Measurements from ENCODE around the gene TXNL4A. TPM values are rescaled to one million over a fixed set of nuclear protein-coding genes. Genes with fewer than 3 reads are reported as not detected.
A peak's percentile ranks its signal among the peaks of the same experiment; 100 is the strongest.

Gene TXNL4A
- total RNA-seq, 2 experiments from 2014 or later, result 120 TPM

- H3K9me3 Mint-ChIP-seq, result no peaks in the 10 kb centered on the region
- DNase-seq, result no peak
- ChIA-PET POLR2A (interaction anchor here (1.2 to 2.1 kb wide), 2 partner anchors 11 to 160 kb away, joined by 4 to 6 read pairs; no protein-coding TSS in a partner anchor), CTCF (no interaction called here)
- peak overlapping the region; percentile 10 for H3K4me3 Mint-ChIP-seq
- H3K4me1 Mint-ChIP-seq, result peaks cover 28% of the 10 kb centered on the region
- no peak overlapping the region for H3K27ac Mint-ChIP-seq
- H3K36me3 Mint-ChIP-seq (ENCODE audit: low read depth), result peaks cover 12% of the 10 kb centered on the region
- H3K27me3 Mint-ChIP-seq, result peaks cover under 1% of the 10 kb centered on the region
Measured at GRCh38 chr18:79948719-79949411, 39.5 kb downstream of the TXNL4A start.

- H3K9me3 Mint-ChIP-seq, result no peaks in the 10 kb centered on the region
- peaks cover 12% of the 10 kb centered on the region for H3K36me3 Mint-ChIP-seq (ENCODE audit: low read depth)
- POLR2A ChIA-PET, result no interaction called here
- peaks cover 28% of the 10 kb centered on the region for H3K4me1 Mint-ChIP-seq
- DNase-seq, result no peak
- no peak overlapping the region for H3K27ac Mint-ChIP-seq
- no peaks in the 10 kb centered on the region for H3K27me3 Mint-ChIP-seq
- no peak overlapping the region for H3K4me3 Mint-ChIP-seq
- CTCF ChIA-PET, result no interaction called here
Measured at GRCh38 chr18:79947881-79948610, 40.3 kb downstream of the TXNL4A start.

- DNase-seq, result no peak
- Mint-ChIP-seq H3K27ac (no peak overlapping the region), H3K4me1 (peaks cover 28% of the 10 kb centered on the region), H3K36me3 (ENCODE audit: low read depth) (peaks cover 15% of the 10 kb centered on the region), H3K4me3 (no peak overlapping the region), H3K9me3 (no peaks in the 10 kb centered on the region), H3K27me3 (no peaks in the 10 kb centered on the region)
- ChIA-PET POLR2A (interaction anchor here (0.7 kb wide), 1 partner anchor 12 kb away, joined by 4 read pairs; no protein-coding TSS in a partner anchor), CTCF (no interaction called here)
Measured at GRCh38 chr18:79947054-79947755, 41.2 kb downstream of the TXNL4A start.

GRCh38 chr18:79945118-79946042, 43.0 kb downstream of the TXNL4A start:
- Mint-ChIP-seq H3K27ac (no peak overlapping the region), H3K9me3 (no peaks in the 10 kb centered on the region), H3K4me1 (peaks cover 25% of the 10 kb centered on the region), H3K27me3 (no peaks in the 10 kb centered on the region), H3K4me3 (no peak overlapping the region), H3K36me3 (ENCODE audit: low read depth) (peaks cover 21% of the 10 kb centered on the region)
- no peak for DNase-seq
- ChIA-PET CTCF (no interaction called here), POLR2A (no interaction called here)

- peak overlapping the region; percentile 26 for H3K27ac Mint-ChIP-seq
- peaks cover 19% of the 10 kb centered on the region for H3K4me1 Mint-ChIP-seq
- DNase-seq, result no peak
- POLR2A ChIA-PET, result no interaction called here
- no peaks in the 10 kb centered on the region for H3K9me3 Mint-ChIP-seq
- no peaks in the 10 kb centered on the region for H3K27me3 Mint-ChIP-seq
- CTCF ChIA-PET, result interaction anchor here (1.1 kb wide), 1 partner anchor 23 kb away, joined by 3 read pairs; no protein-coding TSS in a partner anchor
- H3K36me3 Mint-ChIP-seq (ENCODE audit: low read depth), result peaks cover 27% of the 10 kb centered on the region
- no peak overlapping the region for H3K4me3 Mint-ChIP-seq
Measured at GRCh38 chr18:79944746-79945117, 43.6 kb downstream of the TXNL4A start.

- ChIA-PET CTCF (interaction anchor here (1.1 kb wide), 1 partner anchor 23 kb away, joined by 3 read pairs; no protein-coding TSS in a partner anchor), POLR2A (no interaction called here)
- Mint-ChIP-seq H3K36me3 (ENCODE audit: low read depth) (peaks cover 28% of the 10 kb centered on the region), H3K9me3 (no peaks in the 10 kb centered on the region), H3K4me3 (no peak overlapping the region), H3K27me3 (no peaks in the 10 kb centered on the region), H3K4me1 (peaks cover 15% of the 10 kb centered on the region), H3K27ac (peak overlapping the region; percentile 26)
- peak; percentile 42 for DNase-seq
Measured at GRCh38 chr18:79944126-79944731, 44.1 kb downstream of the TXNL4A start.

- peaks cover 10% of the 10 kb centered on the region for H3K4me1 Mint-ChIP-seq
Measured at GRCh38 chr18:79943608-79944125, 44.7 kb downstream of the TXNL4A start.

GRCh38 chr18:79942786-79943607, 45.4 kb downstream of the TXNL4A start:
- CTCF ChIA-PET, result no interaction called here

More at GRCh38 chr18:79943608-79944125, 44.7 kb downstream of the TXNL4A start:
- Mint-ChIP-seq H3K4me3 (no peak overlapping the region), H3K36me3 (ENCODE audit: low read depth) (peaks cover 30% of the 10 kb centered on the region), H3K27me3 (no peaks in the 10 kb centered on the region), H3K27ac (no peak overlapping the region), H3K9me3 (no peaks in the 10 kb centered on the region)
- CTCF ChIA-PET, result interaction anchor here (1.1 kb wide), 1 partner anchor 24 kb away, joined by 3 read pairs; no protein-coding TSS in a partner anchor
- POLR2A ChIA-PET, result no interaction called here
- no peak for DNase-seq

GRCh38 chr18:79942211-79942610, 46.2 kb downstream of the TXNL4A start:
- no peak overlapping the region for H3K27ac Mint-ChIP-seq
- peaks cover 9% of the 10 kb centered on the region for H3K4me1 Mint-ChIP-seq
- H3K4me3 Mint-ChIP-seq, result no peak overlapping the region
- no peaks in the 10 kb centered on the region for H3K27me3 Mint-ChIP-seq
- peaks cover 39% of the 10 kb centered on the region for H3K36me3 Mint-ChIP-seq (ENCODE audit: low read depth)
- ChIA-PET CTCF (no interaction called here), POLR2A (no interaction called here)
- H3K9me3 Mint-ChIP-seq, result no peaks in the 10 kb centered on the region
- no peak for DNase-seq

More at GRCh38 chr18:79942786-79943607, 45.4 kb downstream of the TXNL4A start:
- Mint-ChIP-seq H3K27me3 (no peaks in the 10 kb centered on the region), H3K36me3 (ENCODE audit: low read depth) (peaks cover 32% of the 10 kb centered on the region), H3K4me1 (peaks cover 9% of the 10 kb centered on the region), H3K9me3 (no peaks in the 10 kb centered on the region), H3K4me3 (no peak overlapping the region), H3K27ac (no peak overlapping the region)
- DNase-seq, result no peak
- POLR2A ChIA-PET, result no interaction called here

GRCh38 chr18:79941473-79942119, 46.8 kb downstream of the TXNL4A start:
- DNase-seq, result no peak
- ChIA-PET CTCF (no interaction called here), POLR2A (no interaction called here)
- Mint-ChIP-seq H3K9me3 (peaks cover 2% of the 10 kb centered on the region), H3K4me1 (peaks cover 9% of the 10 kb centered on the region), H3K4me3 (no peak overlapping the region), H3K36me3 (ENCODE audit: low read depth) (peaks cover 46% of the 10 kb centered on the region), H3K27me3 (no peaks in the 10 kb centered on the region), H3K27ac (no peak overlapping the region)

- ChIA-PET POLR2A (no interaction called here), CTCF (interaction anchor here (0.8 kb wide), 1 partner anchor 559 kb away, joined by 3 read pairs; no protein-coding TSS in a partner anchor)
- DNase-seq, result no peak
- peaks cover 50% of the 10 kb centered on the region for H3K36me3 Mint-ChIP-seq (ENCODE audit: low read depth)
- H3K27ac Mint-ChIP-seq, result no peak overlapping the region
- peaks cover 7% of the 10 kb centered on the region for H3K9me3 Mint-ChIP-seq
- peaks cover 9% of the 10 kb centered on the region for H3K4me1 Mint-ChIP-seq
- H3K27me3 Mint-ChIP-seq, result no peaks in the 10 kb centered on the region
- H3K4me3 Mint-ChIP-seq, result no peak overlapping the region
Measured at GRCh38 chr18:79940814-79941472, 47.4 kb downstream of the TXNL4A start.

All from activated CD4-positive, alpha-beta memory T cell treated with anti-CD3 and anti-CD28 coated beads, Interleukin-2, amount 10 ng/mL, durations not matched to agents 7 days and 5 days (primary cell).